SK-N-MC (cell line): ENCODE results near the gene ING5.

Experiments used
- EZH2 ChIP-seq: fragments of 200-600 bp; sonication (generic); IDR thresholded peaks from one replicate; pipeline ENCODE4 v1.6.1; 2017; ENCODE audit warnings: antibody characterized with exemption
- FOXP2 ChIP-seq: optimal IDR thresholded peaks from 2 replicates; pipeline ENCODE3; 2011; ENCODE audit warnings: mild to moderate bottlenecking, moderate library complexity; ENCODE audit not compliant: insufficient read depth; ENCODE audit errors: extremely low read length, control extremely low read depth
- POLR2AphosphoS5 ChIP-seq: IDR thresholded peaks from 2 replicates; pipeline ENCODE4 v1.6.1; 2012; ENCODE audit warnings: mild to moderate bottlenecking, low read depth, low read length, borderline replicate concordance

GRCh38 chr2:241755777-241756176 is 53.9 kb downstream of the ING5 start:
- TF ChIP-seq EZH2: no peak
- no peak for TF ChIP-seq POLR2AphosphoS5
- no peak for TF ChIP-seq FOXP2
